Left colon (tissue), 2 donors: ENCODE measurements around the gene ERGIC1. TPM values are rescaled to one million over a fixed set of nuclear protein-coding genes. Genes with fewer than 3 reads are reported as not detected.
A peak's percentile ranks its signal among the peaks of the same experiment; 100 is the strongest.
"Not testable (repeated sequence)": the region's sequence is repeated elsewhere in the genome, so short reads cannot be mapped to it uniquely, and the experiment has no call there.

Experiments used
- ATAC-seq: fragments of 200-7000 bp; cut with Tn5 transposase; one replicate; pipeline ENCODE4 v1.9.1; 2020; ENCODE audit warnings: mild to moderate bottlenecking, moderate library complexity
- DNase-seq, 2 donors: peaks; one replicate each; pipeline ENCODE4 v3.0.0-alpha.2; 2020
- intact Hi-C, 2 donors: fragments of 100-400 bp; cut with DNase I in 1 of 2; cut with micrococcal nuclease in 1 of 2; formaldehyde crosslinking; loops; one replicate each; pipeline versions ENCODE4 v1.11.2 to v1.14.0; 2022; cut with DNase I, micrococcal nuclease
- total RNA-seq, 2 donors: library from RNA; stranded (reverse); fragmentation: NEBNext Ultra II Directional; extraction: Animal tissue kit (Norgen Biotek cat#: 25700); gene quantifications; one replicate each; pipeline ENCODE4 v1.2.1, GENCODE V29; 2021
- donor health status: DM: no; HTN: no; CAD: no.
- donor health status: DM: yes; HTN: yes; CAD: no.

The ERGIC1 gene
- total RNA-seq, 2 donors from 2014 or later: 201 to 223 TPM

DNA sequence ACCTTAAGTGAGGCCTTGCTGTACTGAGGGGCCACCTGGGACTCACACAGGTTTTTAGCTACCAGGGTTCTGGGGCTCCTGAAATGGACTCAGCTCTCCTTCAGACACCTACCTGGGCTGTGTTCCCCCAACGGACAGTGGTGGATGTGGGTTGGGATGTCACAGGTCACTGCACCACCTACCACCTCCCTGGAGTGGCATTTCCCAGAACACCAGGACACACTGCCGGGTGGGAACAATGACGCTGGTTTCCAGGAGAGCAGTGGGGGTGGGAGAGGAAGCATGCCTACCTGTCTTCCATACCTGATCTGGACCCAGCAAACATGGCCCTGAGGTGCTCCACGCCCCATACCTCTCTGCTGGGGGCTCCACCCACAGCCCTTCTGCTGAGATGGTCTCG, 20.9 kb downstream of the ERGIC1 start:
- DNase-seq (no peak), ATAC-seq (no peak)
- intact Hi-C loops: loop anchor here in 1 of 2 donors (10.0 kb wide), 1 partner anchor 50 kb away; no protein-coding TSS in a partner anchor

DNA sequence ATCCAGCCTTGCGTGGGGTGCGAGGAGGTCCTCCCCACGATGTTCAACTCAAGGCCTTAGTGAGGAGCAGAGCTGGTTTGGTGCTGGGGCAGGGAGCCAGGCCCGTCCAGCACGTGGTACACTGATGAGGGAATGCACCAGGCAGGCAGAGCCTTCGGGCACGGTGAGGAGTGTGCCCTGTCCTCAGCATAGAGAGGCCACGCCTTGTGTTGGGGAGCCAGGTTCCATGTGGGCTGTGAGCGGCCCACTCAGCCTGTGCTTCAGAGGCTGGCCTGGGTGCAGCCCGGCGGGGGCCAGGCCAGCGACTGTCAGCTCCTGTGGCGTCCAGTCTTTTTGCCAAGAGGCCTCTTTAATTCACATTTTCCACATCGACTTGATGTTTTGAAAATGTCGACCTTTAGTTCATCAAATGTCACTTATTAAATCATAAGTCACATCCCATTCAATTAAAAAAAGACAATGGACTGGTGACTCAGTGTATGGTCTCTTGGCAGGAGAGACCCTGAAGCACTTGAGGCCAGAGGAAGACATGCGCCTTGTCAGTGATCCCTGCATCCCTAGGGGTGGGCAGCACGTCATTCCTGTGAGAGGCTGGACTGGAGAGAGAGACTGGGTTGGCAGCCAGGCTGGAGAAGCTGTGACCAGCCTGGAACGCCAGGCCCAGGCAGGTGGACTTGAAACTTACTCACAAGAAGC, 21.7 kb downstream of the ERGIC1 start:
- DNase-seq: no peak
- intact Hi-C loops: loop anchor here in 1 of 2 donors (10.0 kb wide), 1 partner anchor 49 kb away; no protein-coding TSS in a partner anchor
- ATAC-seq: no peak

DNA sequence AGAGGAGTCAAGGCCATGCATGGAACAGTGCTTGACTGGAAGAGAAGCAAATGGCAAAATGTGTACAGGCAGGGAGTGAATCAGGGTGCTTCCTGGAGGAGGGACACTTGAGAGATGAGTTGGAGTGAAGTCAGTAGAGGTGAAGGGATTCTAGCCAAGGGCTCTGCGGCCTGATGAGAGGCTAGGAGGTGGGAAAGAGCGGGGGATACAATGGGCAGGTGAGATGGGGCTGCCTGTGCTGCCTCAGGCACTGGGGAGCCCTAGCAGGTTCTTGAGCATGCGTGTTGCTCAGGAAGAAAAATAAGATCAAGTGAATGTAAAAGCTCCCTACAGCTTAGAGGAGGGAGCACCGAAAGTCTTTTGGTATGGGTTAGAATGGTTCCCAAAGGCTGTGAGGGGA, 22.3 kb downstream of the ERGIC1 start:
- DNase-seq (no peak), ATAC-seq (no peak)
- intact Hi-C loops: loop anchor here in 1 of 2 donors (10.0 kb wide), 1 partner anchor 48 kb away; no protein-coding TSS in a partner anchor

DNA sequence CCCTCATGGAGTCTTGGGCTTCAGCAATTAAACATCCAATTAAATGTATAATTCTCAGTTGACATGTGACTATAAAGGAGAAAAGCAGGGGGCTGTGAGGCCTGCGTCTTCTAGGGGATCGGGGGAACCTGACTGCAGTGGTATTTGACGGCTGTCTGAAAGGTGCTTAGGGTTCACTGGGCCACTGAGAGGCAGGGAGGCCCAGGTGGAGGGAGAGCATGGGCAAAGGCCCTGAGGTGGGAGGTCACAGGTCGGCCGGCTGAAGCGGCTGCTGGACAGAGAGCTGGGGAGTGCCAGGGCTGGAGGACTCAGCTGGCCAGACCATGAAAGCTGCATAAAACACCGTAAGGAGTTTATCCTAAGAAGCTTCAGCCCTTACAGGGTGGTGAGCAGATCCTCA, 23.9 kb downstream of the ERGIC1 start:
- DNase-seq: no peak
- no peak for ATAC-seq
- intact Hi-C loops: loop anchor here in 1 of 2 donors (10.0 kb wide), 1 partner anchor 47 kb away; no protein-coding TSS in a partner anchor

DNA sequence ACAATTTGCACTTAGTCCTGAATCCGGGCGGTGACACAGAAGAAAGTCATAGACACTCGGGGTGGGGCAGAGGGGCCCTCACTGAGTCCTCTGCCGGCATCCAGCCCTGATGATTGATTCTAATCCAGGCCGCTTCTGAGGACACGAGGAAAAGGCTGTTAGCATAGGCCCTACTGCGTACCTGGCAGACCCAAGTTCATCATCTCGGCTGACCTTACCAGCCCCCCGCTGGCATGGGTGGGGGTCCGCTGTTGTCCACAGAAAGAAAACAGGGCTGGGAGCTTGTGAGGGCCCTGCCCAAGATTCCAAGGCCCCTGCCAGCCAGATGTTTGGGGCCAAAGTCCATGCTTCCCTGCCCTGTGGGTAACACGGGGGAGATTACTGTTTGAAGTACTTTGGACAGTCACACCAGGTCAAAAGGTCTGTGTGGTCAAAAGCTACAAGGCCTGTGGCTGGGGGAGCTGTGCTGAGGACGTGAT, 24.5 kb downstream of the ERGIC1 start:
- DNase-seq (no peak), ATAC-seq (peak; percentile 52)
- intact Hi-C loops: loop anchor here in 1 of 2 donors (10.0 kb wide), 1 partner anchor 46 kb away; no protein-coding TSS in a partner anchor

DNA sequence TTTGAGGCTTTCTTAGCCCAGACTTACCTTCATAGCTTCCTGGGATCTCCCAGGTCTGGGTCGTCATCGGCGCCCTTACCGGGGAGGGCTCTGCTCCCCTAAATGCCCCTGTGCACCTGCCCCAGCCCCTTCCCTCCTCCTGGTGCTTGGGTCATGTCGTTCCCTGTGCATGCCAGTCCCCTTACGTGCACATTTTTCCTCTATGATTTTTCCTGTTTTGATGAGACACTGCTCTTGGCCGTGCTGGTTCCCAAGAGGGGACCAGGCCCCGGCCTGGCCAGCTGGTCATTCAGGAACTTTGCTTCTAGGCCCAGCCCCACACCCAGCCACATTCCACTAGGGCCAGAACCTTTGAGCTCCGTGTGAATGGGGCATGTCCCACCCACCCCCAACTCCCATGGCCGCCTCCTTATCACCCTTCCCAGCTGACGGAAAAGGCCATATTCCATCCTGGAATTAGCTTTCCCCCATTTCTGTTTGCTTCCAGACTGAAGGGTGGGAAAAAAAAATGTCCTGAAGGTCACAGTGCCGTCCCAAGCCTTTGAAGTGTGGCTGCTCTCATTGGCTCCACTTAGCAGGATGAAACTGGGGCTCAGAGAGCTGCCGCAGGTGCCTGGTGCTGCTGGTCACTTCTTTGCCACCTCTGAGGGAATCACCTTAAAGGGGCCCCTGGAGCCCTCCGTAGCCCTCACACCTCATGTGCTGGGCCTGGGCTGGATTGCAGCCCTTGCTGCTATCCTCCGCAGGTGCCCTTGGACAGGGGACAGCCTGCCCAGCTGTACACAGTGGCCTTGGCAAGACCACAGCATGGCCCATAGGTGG, 25.1 kb downstream of the ERGIC1 start:
- intact Hi-C loops: loop anchor here in 1 of 2 donors (10.0 kb wide), 1 partner anchor 46 kb away; no protein-coding TSS in a partner anchor
- ATAC-seq: peak; percentile 72
- peak in 1 of 2 donors; percentile 70 for DNase-seq

DNA sequence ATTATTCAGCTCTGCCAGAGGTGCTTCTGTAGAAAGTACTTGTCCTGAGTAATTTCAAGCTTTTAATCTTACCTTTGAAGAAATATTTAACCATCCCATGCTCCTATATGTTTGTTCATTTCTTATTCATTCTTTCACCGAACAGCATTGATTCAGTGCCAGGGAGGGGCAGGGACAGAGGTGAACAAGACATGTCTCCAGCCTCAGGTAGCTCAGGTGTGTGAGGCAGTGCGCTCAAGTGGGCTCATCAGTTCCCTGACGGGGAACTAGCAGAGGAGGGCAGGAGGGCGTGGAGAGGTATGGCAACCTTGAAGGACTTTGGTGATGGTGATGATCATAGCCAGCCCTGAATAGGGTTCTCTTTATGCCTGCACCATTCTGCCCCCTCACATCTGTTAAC, 25.9 kb downstream of the ERGIC1 start:
- intact Hi-C loops: loop anchor here in 1 of 2 donors (10.0 kb wide), 1 partner anchor 45 kb away; no protein-coding TSS in a partner anchor
- DNase-seq (no peak), ATAC-seq (peak; percentile 47)

DNA sequence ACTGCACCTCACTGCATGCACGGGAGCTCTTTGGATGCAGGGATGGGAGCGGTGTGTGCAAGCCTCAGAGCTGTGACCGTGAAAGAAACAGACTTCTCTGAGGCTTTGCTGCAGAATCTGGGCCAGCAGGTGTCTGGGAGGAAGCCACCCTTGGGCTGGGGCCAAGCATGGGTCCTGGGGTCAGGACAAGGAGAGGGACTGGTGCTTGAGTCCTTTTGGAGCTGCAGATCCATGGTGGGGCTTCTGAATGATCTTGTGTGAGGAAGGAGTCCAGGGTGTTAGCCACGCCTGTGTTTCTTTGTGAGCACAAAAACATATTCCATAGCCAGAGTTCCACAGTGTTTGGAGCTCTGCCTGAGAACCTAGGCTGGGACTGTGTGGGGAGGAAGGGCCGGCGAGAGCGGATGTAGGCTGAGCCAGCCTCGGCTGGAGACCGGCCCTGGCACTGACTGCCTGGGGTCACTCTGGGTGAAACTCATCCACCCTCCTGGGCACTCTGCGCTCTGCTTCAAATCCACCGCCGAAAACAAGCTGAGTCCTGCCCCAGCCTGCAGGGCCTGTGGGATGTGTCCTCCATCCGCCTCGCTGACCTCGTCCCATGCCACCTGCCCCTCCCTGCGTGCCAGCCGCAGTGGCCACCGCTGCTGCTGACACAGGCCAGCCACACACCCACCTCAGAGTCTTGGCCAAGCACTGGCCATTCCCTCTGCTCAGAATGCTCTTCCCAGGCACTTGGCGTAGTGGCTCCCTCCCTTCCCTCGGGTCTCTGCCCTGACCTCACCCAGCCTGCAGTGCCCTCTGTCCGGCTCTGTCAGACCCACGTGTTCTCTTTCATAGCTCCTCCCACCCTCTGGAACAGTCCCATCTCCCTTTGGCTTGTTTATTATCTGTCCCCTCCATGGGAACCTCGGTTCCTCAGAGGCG, 26.7 kb downstream of the ERGIC1 start:
- ATAC-seq (peak; percentile 12), DNase-seq (peak in 1 of 2 donors; percentile 74)
- intact Hi-C loops: no loop called here

DNA sequence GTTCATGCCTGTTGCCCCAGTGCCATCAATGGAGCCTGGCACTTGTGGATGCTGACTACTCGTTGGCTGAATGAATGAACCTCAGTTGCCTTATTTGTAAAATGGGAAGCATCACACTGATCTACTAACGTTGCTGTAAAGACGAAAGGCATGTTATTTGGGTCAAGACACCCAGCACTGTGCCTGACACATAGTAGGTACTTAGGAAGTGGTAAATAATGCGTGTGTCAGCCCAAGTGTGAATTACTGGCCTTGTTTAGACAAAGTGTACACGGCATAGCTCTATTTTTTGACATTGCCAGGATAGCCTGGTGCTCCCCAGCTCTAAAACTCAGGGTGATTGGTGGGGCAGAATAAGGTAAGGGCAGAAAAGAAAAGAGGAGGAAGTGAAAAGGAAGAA, 27.4 kb downstream of the ERGIC1 start:
- DNase-seq (no peak), ATAC-seq (no peak)
- intact Hi-C loops: no loop called here

DNA sequence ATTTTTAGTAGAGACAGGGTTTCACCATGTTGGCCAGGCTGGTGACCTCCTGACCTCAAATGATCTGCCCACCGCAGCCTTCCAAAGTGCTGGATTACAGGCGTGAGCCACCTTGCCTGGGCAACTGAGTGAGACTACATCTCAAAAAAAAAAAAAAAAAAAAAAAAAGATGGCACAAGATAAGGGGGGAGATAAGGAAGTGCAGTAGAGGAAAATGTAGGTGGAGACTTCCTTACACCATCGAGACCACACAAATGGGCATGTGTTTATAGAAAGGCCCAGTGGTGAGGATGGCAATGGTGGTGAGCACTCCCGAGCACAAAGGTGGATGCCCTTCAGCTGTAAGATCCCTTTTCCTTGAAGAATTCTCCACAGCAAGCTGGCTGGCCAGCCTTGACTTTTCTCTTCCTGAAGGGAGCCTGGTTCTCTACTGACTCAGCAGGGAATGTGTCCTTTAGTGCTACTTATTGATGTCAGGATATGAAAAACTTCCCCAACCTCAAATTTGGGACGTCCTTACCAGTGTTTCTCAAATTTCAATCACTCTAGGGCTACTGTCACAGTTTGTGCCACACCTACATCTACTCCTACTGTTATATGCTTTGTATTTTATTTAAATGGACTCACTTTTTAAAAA, 28.2 kb downstream of the ERGIC1 start:
- ATAC-seq: no peak
- intact Hi-C loops: no loop called here
- DNase-seq: no peak

DNA sequence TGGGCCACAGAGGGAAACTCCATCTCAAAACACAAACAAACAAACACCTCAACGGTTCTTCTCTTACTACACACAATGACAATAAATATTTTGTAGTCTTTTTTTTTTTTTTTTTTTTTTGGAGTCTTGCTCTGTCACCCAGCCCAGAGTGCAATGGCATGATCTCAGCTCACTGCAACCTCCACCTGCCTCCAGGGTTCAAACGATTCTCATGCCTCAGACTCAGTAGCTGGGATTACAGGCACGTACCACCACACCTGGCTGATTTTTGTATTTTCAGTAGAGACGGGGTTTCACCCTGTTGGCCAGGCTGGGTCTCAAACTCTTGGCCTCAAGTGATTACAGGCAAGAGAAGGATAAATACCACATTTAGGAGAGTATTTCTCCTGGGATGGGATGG, 30.1 kb downstream of the ERGIC1 start:
- ATAC-seq, DNase-seq, intact Hi-C loops: not testable (repeated sequence)

DNA sequence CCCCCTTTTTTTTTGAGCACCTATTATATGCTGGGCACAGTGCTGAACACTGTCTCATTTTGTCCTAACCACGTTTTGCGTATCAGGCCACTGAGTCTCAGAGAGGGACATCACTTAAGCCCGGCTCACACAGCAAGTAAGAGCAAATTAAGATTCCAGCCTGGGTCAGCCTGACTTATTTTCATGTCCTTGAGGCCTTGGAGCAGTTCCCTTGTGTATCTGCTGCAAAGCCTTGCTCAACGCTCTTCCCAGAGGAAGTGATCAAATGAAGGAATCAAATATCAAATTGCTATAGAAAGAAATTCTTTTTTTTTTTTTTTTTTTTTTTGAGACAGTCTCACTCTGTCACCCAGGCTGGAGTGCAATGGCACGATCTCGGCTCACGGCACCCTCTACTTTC, 30.7 kb downstream of the ERGIC1 start:
- DNase-seq (no peak), ATAC-seq (no peak)
- intact Hi-C loops: no loop called here

DNA sequence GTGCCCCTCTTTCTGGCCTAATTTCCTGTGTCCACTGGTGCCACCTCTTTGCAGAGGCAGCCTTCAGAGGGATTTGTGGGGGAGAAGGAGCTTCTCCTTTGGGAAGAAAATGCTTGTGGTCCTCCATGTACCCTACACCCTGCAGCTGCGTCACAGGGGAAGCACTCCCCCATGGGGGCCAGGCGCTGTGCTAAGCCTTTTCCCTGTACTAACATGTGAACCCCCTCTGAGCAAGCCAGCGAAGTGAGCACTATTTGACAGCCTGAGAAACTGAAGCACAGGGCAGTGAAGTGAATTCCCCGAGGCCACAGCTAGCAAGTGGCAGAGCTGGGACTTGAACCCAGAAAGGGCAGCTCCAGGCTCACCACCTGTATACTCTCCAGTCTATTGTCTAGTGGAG, 32.3 kb downstream of the ERGIC1 start:
- ATAC-seq (no peak), DNase-seq (no peak)
- intact Hi-C loops: no loop called here

DNA sequence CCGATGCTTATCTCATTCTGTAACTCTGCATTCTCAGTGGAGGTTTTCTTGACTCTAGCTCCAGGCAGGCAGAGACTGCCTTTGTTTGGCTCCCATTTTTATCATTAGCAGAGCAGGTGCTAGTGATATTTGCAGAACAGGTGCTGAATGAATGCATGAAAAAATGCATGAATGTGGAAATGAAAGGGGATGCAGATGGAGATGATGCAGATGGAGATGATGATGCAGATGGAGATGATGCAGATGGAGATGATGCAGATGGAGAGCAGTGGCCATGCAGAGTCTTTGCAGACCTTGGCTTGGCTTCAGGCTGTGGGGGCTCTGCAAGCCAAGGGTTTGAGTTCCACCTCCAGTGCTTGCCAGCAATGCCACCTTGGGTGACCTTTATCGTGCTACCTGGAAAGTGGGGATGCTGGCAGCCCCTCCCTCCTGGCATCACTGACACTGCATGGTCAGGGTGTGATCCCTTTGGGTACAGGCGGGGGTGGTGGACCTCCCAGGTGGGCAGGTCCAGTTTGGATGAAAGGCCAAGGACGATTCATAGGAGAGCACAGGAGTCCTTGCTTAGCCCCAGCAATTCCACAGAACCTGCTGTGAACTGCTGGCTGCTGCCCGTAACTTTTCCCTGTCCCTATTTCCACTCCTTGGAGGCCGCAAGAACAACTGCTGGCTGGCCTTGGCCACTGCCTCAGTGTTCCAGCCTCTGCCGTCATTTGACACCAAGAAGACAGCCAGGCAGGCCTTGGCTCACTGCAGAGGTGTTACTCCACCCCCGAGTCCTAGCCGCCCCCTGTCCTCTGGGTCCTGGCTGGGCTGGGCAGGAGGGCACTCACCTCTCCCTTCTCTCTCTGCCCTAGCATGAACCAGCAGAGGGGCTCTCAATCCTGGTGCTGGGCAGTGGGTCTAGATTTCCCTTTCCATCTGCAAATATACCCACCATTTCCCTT, 33.0 kb downstream of the ERGIC1 start:
- intact Hi-C loops: no loop called here
- peak; percentile 23 for ATAC-seq
- DNase-seq: peak in 1 of 2 donors; percentile 60

DNA sequence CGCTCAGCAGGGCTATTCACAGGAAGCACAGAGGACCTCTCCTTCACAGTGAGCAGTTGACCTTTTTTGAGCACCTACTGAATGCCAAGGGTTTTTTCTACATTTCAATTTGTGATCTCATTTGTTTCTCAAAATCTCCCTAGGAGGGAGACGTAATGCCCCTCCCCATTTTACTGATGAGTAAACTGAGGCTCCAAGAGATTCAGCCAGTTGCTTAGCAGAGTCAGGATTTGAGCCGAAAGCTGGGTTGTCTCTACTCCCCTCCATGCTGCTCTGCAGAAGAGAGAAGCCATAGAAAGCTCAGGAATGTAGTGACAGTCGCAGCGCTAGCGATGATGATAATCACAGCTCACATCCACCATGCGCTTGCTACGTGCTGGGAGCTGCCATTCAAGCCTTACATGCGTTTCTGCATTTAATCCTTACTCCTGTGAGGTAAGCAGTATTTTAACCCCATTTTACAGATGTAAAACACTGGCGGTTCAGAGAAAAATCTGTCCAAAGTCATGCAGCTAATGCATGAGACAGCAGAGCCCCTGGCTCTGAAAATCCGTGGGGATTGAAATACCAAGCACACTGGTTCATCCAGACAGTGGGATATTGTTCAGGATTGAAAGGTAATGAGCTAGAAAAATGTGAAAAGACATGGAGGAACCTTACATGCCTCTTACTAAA, 33.8 kb downstream of the ERGIC1 start:
- ATAC-seq: no peak
- intact Hi-C loops: no loop called here

DNA sequence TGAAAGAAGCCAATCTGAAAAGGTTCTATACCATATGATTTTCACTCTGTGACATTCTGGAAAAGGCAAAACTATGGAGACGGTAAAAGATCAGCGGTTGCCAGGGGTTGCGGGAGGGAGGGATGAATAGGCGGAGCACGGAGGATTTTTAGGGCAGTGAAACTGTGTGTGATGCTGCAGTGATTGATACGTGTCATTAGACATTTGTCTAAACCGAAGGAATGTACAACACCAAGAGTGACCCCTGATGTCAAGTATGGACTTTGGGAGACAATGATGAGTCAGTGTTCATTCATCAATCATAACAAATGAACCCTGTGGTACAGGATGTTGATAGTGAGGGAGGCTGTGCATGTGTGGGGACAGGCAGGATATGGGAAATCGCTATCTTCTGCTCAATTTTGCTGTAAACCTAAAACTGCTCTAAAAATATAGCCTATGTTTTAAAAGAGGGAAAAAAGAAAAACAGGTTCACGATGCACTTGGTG, 34.4 kb downstream of the ERGIC1 start:
- ATAC-seq: no peak

More for the DNA sequence above, 33.8 kb downstream of the ERGIC1 start:
- DNase-seq: no peak

More for the DNA sequence above, 34.4 kb downstream of the ERGIC1 start:
- DNase-seq: no peak
- intact Hi-C loops: no loop called here
